ENCODE measurements around the gene IP6K2.

IP6K2 gene

DNA sequence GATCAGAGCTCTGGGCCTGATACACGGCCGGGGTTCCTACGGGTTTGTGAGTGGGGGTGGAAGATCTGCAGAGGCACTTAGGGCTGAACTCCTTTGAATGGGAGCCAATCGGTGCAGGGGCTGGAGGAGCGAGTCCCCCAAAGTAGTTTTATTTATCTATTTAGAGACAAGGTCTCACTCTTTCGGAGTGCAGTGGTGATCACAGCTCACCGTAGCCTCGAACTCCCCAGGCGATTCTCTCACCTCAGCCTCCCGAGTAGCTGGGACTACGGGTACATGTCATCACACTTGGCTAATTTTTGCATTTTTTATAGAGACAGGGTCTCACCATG, 52.7 kb downstream of the IP6K2 start:
- no peak for DNase-seq (ENCODE audit: low read depth, low spot score)

DNA sequence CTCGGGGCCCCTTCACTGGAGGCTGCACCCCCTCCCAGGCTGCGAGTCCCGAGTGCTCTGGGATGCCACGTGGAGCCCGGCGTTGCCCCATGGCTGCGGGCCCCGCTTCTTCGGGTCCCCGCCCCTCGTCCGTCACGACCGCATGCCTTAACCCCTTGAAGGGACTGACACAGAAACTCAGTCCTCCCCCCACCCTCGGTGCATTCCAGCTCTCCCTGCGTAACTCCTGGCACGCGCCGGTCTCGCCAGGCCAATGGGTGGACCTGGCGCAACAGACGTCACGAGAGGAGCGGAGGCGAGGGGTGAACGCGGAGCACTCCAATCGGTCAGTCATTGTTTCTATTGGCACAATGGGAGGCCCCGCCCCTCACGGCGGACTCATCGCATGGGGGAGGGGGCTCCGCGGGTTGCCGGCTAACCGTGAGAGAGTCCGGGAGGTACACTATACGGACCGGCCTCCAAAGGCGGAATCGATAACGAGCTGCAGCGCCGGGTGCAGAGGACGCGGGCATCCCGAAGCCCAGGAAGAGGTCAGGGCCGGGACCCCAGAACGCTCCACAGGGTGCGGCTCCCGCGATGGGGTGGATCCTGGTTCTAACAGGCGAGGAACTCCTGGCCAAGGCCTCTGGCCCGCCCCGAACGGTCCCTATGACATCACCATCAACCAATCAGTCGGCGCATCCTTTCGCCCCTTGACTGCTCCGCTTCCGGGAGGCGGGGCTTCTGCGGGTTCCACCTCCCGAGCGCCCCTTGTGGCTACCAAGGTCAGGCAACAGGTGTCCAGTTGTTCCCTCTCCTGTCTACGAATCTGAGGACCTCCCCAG, 53.3 kb downstream of the IP6K2 start:
- peak; percentile 64 for DNase-seq (ENCODE audit: low read depth, low spot score)

DNA sequence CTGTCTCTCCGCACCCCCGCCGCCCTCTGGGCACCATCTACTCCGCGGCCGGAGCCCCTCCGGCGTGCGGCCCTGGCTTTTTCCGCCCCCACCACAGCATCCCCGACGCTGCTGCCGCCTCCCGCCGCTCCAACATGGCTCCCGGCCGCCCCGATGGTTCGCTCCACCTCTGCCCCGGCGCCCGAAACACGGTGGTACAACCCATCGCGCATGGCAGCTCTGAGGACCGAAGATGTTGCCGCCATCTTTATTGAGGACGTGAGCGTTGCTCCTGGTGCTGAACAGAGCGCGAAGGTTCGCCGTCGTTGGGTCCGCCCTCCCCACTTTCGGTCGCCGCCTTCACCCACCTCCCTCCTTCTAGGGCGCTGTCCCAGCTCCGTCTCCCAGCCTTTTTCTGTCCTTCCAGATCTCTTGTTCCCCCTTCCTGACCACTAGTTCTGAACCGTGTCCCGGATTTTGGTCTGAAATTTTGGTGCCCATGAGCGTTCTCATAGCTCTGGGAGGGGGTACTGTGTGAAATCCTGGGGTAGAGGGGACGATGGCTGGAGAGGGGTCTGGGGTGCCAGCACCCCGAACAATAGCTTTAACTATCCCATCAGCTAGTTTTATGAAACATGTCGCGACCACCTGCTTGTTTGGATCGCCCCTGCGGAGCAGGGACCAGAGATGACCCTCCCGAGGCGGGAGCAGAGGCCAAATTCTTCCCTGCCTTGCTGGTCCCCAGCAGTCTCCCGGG, 54.1 kb downstream of the IP6K2 start, which contains the start of gene CELSR3:
TSS of gene CELSR3 (minus strand) at position 134 of the 736 bp plus-strand sequence. CDS start 252 bp downstream, outside the sequence.
- DNase-seq (ENCODE audit: low read depth, low spot score): no peak

DNA sequence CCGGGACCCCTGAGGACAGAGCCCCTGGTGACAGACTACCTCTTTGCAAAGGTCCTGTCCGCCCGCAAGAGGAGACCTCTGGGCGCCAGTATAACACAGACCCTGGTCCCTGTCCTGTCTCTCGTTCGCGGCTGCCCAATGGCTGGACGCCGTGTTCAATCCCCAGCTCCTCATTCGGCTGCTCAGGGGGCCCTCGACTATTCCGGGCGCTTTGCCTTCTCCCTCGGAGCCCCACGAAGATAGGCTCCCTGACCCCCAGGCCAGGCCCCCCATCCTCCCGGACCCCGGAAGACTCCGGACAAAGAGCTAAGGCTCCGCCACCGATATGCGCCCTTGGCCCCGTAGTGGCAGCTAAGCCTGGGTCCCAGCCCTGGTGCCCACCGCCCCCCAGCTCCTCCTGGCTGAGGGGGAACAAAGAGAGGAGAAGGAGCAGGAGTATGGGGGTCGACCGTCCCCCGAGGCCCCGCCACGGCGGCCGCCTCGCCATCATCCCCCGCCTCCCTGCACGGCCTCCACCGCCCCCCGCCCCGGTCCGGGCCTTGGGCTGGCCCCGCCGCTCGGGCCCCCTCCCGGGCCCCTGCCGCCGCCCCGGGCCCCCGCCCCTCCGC, 54.8 kb downstream of the IP6K2 start:
- no peak for DNase-seq (ENCODE audit: low read depth, low spot score)

DNA sequence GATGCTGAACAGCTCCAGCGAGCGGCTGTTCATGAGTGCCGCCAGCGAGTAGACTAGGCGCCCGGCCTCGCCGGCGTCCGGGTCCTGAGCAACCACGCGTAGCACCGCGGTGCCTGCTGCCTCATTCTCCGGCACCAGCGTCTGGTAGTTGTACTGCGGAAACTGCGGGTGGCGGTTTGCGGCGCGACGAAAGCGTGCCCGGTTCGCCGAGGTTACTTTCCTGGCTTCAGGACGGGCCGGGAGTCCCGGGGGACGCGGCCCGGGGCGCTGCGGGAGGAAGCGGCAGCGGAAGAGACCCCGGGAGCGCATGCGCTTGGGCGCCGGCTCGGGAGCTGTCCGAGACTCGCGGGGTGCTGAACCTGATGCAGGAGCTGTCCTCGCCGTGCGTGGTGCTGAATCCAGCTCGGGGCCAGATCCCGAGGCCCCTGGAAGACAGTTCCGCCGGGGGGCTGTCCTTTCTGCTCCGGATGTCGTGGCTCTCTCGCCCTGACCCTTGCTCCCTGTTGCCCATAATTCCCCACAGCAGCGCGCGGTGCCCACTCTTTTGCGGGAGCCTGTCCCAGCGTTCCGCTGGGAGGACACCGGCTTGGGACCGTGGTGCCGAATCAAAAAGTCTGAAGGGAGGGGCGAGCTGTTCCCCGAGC, 55.4 kb downstream of the IP6K2 start:
- peak; percentile 40 for DNase-seq (ENCODE audit: low read depth, low spot score)

DNA sequence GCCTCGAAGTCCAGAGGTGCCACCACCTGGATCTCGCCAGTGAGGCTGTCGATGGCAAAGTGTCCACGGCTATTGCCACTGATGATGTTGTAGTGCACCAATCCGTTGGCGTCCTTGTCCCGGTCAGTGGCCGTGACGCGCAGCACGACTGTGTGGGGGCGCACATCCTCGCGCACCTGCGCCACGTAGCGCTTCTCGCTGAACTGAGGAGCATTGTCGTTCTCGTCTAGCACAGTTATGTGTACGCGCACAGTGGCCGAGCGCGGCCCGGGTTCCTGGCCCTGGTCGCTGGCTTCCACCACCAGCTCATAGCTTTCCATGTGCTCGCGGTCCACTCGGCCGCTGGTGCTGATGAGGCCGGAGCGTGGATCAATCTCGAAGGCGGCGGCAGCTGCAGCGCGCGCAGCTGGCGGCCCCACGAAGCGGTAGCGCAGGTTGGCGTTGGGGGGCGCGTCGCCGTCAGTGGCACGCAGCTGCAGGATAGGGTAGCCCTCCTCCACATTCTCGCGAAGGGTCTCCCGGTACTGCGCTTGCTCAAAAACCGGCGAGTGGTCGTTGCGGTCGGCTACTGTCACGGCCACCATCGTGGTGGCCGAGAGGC, 56.1 kb downstream of the IP6K2 start:
- DNase-seq (ENCODE audit: low read depth, low spot score): no peak

DNA sequence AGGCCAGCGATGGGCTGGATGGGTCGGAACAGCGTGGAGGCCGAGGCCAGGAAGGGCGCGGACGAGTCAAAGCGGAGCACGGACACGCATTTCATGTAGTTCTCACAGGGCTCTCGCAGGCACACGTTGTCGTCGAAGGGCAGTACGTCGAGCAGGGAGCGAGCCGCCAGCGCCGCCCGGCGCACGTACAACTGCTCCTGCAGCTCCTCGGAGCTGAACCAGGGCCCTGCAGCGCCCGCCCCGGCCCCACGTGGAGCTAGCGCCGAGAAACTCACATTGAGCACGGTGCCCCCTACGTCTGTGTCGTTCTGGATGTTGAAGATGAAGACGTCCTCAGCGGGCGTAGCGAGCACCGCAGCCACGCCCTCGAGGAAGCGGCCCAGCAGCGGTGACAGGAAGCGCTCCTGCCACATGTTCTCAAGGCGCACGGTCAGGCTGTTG, 60.2 kb downstream of the IP6K2 start:
- no peak for DNase-seq (ENCODE audit: low read depth, low spot score)

DNA sequence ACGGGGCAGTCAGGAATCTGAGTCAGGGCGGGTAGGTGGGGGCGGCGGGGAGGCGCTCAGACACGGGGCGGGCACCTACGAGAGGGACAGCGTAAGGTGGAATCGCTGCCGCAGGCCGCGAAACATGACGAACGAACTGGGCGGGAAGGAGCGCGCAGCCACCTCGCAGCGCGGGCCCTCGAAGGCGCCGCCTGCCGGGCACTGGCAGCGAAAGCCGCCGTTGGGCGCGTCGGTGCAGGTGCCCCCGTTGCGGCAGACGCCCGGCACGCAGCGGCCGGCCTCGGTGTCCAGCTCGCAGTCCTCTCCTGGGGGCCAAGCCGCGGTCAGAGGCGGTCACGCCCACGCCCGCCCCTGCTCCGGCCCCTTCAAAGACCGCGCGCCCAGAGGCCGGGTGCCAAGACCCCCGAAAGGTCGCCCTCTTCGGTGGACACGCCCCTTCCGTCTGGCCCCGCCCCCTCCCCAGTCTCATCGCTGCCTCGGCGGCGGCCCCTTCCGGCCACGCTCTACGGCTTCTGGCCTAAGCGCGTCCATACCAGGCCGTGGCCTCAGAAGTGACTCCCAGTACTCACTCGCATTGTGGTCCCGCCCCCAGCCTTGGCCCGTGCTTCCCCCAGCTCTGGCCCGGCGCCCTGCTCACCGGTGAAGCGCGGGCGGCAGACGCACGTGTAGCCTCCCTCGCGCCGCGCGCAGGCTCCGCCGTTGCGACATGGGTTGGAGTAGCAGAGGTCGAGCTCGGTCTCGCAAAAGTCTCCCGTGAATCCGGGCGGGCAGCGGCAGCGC, 60.8 kb downstream of the IP6K2 start:
- DNase-seq (ENCODE audit: low read depth, low spot score): peak; percentile 63

DNA sequence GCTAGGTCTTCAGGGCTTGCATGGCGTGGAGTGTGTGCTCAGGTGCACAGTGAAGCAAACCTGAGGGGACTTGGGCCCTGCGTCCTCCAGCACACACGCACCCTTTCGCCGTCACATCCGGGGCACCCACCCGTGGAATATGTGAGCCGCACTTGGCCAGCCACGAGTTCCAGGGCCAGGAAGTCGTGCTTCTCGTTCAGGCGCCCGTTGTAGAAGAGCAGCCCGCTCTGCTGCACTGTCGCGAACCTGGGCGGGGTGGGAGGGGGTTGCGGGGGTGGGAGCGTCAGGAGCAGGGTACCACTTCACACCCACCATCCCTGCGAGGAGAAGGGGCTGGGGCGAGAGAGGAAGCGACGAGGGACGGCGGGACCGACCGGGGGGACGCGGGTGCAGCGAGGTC, 61.4 kb downstream of the IP6K2 start:
- peak; percentile 33 for DNase-seq (ENCODE audit: low read depth, low spot score)

DNA sequence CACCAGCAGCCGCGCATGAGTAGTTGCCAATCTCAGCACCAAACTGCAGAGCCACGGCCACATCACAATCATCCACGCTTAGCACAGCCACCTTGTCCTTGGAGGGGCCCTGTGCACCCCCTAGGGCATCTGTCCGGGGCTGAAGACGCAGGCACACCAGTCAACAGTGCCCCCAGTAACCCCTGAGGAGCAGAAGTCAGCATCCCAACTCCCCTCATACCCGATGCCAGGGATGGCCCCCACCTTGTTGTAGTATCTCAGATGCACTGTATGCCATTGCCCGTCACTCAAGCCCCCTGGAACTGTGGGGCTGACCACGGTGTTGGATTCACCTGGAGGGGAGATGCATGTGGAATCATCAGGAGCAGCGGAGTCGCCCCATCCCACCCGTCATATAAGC, 62.0 kb downstream of the IP6K2 start:
- DNase-seq (ENCODE audit: low read depth, low spot score): no peak

DNA sequence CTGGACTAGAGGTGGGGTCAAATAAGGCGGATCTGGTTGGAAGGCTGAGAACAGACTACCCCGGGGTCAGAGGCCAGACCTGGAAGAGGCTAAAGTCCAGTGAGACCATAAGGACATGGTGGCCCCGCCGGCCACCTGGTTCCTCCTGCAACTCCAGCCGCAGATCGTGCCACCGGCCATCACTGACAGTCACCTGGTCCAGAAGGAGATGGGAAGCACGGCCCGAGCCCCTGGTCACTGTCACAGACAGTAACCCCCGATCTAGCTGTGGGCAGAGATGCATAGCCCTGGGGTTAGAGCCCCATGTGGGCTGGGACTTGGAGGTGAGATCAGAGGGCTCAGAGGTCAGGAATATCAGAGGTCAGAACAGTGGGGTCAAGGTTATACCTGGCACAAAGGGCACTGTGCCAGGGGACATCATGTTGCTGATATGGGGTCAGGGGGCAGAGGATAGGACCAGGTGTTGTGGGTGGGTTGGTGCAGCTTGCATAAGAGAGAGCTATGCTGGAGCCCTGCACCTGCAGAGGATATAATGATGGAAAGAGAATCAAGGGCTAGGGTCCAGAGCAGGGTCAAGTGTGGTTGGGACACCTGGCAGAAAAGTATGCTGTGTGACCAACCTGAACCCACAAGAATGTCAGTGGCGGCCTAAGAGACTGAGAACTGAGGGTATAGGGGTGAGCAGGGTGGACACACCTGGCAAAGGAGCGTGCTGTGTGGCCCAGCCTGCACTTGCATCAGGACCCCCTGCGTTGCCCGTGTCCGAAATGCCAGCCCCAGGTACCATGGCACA, 63.9 kb downstream of the IP6K2 start:
- DNase-seq (ENCODE audit: low read depth, low spot score): no peak

DNA sequence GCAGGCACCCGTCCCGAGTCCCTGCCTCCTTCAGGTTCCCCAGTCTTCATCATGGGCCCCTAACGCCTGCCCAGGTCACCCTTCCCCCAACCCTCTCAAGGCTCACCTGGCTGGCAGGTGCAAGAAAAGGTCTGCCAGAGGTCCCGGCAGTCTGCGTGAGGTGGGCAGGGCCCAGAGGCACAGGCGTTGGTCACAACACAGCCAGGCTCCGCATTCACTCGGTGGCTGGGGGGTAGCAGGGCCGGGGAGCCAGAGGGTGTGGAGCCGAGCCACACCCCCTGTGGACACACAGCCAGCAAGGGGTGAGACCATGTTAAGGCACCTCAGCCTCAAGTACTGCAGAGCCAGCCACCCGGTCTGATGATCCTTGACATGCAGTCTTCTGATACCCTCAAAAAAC, 65.2 kb downstream of the IP6K2 start:
- DNase-seq (ENCODE audit: low read depth, low spot score): no peak

DNA sequence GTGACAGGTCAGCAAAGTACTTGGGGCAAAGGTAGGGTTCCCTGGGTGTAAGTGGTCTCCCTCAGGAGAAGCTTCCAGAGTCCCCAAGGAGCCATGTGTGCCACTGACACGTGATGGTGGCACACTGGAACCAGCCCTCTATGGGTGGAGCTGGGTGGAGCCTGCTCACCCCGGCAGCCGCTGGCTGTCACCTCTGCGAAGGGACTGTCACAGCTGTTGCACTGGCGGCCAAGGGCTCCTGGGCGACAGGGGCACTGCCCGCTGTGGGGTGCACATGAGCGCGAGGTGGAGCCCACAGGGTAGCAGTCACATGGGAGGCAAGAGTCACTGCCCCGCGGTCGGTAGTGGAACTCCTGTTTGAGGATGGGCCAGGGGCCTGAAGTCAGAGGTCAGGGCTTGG, 66.3 kb downstream of the IP6K2 start:
- DNase-seq (ENCODE audit: low read depth, low spot score): no peak

DNA sequence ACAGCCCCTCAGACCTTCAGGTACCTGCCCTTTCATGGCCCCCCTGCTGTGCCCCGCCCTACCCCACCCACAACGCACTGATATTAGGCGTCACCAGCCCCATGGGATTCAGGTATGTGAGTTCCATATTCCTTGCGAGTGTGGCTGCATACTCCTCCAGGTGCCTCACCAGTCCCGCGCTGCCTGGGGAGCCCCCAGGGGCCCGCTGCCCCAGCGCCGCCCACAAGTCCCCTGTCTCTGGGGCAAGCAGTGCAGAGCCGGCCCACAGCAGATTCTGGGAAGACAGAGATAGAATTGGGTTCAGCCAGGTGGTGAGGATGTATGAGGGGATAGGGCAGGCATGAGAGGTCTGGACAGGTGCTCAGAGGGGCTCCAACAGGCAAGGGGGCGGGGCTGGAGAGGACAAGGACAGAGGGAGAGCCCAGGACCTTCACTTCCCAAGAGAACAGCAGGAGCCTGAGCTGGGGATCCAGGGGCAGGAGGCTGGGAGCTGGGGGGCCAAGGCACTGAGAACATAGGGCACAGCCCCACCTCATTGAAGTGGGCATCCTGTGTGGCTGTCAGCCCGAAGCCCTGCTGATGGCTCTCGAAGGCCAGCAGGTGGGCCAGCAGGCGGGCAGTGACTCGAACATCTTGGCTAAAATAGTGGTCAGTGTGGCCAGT, 68.7 kb downstream of the IP6K2 start:
- no peak for DNase-seq (ENCODE audit: low read depth, low spot score)

DNA sequence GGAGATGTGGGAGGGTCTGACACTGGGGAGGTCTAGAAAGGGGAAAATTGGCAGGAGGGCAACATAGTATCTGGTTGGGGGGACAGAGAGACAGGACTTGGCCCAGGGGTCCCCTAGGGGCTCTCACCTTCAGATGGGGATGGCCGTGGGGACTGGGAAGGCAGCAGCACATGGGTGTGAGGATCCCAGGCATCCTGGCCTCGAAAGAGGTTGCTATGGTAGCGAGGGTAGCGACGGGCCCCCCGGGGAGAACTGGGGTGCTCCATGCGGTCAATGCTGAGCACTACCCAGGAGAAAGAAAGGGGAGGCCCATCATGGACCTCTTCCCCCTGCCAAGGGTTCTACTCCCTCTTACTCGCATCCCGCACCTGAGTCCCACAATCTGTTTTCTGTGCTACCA, 69.3 kb downstream of the IP6K2 start:
- no peak for DNase-seq (ENCODE audit: low read depth, low spot score)

DNA sequence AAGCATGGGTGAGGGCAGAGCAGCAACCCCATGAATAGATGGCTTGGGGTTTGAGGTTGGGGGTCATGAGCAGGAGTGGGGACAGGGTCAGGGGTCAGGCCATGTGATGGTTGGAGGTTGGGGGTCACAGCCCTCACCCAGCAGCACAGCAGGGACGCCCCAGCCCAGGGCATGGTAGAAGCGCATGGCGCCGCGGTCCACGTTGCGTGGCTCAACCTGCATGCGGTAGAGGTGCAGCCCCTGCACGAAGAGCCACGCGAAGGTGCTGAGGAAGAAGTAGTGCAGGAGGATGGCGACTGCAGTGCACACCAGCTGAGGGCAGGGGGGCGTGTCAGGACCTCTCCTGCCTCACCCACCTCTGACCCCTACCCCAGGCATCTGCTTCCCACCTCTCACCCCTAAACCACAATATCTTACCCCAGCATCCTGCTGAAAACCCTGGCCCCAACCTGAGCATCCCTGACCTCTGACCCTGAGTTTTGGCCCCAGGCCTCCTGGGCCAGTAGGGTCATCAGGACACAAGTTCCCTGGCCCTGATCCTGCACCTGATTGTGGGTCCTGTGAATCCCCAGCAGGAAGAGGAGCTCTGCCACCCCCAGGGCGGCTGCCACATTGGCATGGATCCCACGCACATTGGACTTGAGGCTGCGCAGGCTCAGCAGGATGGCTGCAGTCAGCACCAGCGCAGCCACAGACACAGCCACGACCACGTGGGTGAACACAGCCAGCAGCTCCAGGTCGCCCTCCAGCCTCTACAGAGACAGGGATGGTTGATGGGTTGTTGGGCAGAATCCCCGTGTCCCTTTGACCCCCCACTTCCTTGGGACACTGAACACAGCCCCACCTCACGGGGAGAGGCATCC, 71.9 kb downstream of the IP6K2 start:
- DNase-seq (ENCODE audit: low read depth, low spot score): no peak

DNA sequence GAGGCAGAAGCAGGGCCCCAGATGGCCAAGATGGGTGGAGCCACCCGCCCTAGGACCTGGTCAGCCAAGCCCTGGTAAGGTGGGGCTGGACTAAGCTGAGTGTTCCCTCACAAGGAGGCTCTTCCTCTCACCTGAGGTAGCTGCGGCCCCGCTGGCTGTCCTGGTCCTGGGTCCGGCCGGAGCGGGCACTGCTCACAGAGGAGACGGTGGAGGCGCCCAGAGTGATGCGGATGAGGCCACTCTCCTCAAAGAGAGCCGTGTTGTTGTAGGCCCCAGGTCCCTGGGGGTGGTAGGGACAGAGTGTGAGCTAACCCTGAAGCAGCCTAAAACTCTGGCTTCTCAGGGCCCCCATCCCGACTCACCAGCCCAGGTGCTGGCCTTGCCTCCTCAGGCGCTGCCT, 74.4 kb downstream of the IP6K2 start:
- DNase-seq (ENCODE audit: low read depth, low spot score): no peak

DNA sequence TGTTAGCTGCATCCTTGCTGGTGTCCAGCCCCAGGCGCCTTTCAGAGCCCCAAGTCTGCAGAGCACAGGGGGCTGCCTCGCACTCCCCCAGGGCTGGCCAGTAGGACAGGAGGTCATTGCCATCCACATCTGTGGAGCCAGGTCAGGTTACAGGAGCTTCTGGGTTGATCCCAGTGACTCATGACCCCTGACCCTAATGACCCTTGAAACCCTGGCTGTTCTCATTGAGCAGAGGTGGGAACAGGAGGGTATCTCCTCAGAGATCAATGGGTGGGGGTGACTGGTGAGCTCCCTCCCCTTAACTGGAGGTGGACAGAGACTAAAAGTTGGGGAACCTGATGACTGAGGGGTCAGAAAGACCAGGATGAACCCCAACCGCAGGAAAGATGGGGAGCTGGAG, 75.6 kb downstream of the IP6K2 start:
- DNase-seq (ENCODE audit: low read depth, low spot score): no peak
